Cerebellar nuclear complex (tissue), 1 donor: ENCODE measurements around the gene PERM1.
"Not testable (repeated sequence)": the region's sequence is repeated elsewhere in the genome, so short reads cannot be mapped to it uniquely, and the experiment has no call there.

Experiments
- DNase-seq, 2 experiments: peaks; one replicate each; lab custom pipeline; 2025; lab: John Stamatoyannopoulos, UW

PERM1 gene

GRCh38 chr1:946811-947210, 35.1 kb downstream of the PERM1 start:
- not testable (repeated sequence) for DNase-seq

DNA sequence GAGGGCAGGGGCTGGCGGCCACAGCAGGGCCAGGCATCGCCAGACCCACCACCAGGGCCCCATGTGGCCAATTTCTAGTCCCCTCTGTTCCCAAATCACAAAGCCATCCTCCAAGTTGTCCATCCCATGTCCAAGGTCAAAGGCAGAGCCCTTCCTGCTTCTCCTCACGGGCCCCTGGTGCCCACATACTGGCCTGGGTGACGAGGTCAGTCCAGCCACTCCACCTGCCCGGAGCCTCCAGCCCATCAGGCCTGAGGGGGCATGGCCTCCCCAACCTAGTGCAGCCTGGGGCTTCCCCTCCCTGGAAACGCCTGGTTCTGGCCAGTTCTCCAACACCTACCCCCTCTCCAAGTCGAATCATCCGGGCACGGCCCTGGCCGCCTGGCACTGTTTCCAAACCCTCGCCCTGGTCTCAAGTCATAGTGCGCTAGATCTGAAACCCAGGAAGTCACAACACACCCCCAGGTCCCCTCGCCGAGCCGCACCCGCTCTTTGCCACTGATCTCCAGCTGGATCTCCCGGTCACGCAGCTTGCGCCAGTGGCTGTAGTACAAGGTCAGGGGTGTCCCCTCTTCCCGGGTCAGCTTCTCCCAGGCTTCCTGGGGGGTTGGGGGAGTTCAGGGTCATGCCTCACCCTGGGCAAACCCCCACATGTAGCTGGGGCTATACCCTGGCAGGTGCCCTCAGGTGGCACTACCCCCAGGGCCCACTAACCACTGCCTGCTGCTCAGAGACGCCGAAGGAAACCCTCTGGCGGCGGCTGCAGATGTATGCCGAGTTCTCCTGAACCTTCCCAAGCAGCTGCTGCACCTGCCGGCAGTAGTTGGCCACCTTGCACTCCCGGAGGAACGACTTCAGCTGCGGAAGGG, 36.0 kb downstream of the PERM1 start:
- DNase-seq, result no peak

DNA sequence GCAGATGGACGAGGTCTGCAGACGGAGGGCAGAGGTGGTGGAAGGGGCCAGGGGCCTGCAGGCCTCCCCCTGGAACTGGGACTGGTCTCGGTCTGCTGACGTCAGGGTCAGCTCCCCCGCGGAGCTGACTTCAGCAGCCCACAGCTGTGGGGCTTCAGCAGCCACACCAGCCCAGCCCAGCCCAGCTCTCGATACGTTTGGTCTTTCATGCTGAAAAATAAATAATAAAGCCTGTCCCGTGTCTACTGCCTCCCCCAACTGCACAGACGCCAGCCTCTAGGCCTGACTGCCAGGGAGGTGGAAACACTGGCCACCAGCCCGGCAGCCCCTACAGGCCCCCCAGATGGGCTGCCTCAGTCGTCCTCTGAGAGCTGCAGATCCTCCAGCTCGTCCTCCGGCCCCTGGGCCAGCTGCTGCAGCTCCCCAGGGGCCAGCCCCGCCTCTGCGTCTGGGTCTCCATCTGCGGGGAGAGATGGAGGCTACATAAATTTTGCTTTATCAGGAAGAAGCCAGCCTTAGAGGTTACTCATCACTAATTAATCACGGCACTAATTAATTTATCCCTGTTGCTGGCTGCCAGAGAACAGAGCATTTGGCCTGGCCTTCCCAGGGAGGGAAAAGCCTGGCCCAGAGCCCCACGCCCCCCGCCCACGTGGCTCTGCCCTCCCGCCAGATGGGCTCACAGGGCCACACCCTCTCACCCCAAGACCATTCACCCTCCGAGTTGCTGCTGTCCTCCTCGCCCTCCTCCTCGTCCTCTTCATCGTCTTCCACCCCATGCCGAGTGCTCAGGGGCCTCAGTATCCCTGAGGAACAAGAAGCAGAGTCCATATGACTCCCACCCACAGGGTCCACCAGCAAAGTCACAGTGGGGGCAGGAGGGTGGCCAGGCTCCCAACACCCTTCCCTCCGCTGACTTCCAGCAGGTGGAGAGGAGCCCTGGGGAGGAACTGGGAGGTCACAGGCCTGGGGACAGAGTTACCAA, 37.3 kb downstream of the PERM1 start:
- DNase-seq, result no peak

GRCh38 chr1:943545-944340, 38.1 kb downstream of the PERM1 start:
- no peak for DNase-seq

DNA sequence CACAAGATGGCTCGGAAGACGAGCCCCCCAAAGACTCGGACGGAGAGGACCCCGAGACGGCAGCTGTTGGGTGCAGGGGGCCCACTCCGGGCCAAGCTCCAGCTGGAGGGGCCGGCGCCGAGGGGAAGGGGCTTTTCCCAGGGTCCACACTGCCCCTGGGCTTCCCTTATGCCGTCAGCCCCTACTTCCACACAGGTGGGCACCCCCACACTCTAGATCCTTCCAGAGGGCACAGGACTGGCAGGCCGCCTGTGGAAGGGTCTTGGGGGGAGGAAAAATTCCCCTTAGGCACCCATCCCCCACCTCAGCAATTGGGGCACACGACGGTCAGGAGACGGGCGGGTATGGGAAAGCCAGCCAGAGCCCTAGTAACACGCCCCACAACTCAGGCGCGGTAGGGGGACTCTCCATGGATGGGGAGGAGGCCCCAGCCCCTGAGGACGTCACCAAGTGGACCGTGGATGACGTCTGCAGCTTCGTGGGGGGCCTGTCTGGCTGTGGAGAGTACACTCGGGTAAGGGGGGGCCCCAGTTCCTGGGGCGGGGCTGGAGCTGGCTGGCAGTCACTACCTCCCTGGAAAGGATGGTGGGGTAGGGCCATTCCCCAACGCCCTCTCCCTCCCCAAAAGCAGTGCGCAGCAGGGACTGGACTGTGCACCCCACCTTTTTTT, 38.9 kb downstream of the PERM1 start:
- no peak for DNase-seq

DNA sequence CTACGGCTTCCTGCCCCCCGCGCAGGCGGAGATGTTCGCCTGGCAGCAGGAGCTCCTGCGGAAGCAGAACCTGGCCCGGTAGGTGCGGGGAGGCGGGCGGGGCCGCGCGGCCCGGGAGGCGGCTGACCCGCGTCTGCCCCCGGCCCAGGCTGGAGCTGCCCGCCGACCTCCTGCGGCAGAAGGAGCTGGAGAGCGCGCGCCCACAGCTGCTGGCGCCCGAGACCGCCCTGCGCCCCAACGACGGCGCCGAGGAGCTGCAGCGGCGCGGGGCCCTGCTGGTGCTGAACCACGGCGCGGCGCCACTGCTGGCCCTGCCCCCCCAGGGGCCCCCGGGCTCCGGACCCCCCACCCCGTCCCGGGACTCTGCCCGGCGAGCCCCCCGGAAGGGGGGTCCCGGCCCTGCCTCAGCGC, 39.5 kb downstream of the PERM1 start:
- no peak for DNase-seq

GRCh38 chr1:941588-942383, 40.1 kb downstream of the PERM1 start:
- no peak for DNase-seq

GRCh38 chr1:941015-941587, 40.8 kb downstream of the PERM1 start:
- no peak for DNase-seq

DNA sequence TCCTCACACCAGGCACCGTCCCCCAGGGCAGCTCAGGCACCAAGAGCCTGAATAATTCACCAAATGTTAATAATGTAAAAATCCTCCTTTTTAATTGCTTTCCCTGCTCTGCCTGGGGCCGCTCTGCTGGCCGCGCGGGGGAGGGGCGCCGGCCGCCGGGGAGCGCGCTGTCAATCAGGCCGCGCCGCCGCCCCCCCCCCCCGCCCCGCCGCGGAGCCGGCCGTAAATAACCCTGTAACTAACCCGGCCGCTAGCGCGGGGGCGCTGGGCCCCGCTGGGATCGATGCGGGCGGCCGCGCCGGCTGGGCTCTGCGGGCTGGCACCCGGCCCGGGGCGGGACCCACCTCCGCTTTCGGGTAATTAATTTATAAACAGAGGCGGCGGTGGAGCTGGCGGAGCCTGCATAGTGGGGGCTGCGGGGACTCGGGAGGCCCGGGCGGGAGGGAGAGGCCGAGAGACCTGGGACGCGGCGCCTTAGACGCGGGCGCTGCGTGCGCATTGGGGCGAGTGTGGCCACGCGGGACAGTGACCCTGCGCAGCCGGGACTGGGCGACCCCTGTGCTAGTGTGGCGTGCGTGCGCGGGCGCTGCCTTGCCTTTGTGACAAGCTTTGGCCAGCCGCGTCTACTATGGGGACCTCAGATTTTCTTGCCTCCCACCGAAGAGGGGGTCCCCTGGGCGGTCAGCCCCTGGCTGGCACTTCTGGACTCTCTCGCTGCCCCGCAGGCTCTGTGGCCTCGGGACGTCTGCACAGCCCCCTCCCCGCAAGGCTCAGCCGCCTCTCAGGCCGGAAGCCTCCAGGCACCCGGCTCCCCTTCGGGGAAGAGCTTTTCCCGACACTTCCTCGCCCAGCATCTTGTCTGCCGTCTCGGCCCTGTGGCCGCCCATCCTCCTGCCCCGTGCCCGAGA, 41.5 kb downstream of the PERM1 start:
- DNase-seq, result no peak

DNA sequence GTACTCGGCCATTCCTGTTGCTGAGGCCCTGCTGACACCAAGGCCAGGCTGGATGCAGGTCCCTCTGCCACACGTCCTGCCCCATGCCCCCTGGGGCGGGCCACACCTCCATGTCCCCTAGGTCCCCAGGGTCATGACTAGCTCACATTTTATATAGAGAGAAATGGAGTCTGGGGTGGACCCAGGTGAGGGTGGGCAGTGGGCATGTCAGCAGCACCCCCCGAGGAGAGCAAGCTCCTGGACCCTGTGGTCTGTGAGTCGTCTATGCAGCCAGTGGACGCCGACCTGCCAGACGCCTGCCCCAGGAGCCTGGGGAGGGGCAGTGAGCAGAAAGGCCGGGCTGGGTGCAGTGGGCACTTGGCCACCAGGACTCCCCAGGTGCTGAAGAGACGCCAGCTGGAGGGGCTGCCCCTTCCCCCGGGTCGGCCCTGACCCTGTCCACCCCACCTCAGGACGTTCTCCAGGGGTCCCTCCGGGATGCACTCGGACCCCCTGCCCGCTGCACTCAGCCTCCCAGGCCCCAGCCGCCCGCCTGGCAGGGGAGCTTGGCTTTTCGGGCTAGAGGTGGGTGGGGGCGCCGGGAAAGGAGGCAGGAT, 42.3 kb downstream of the PERM1 start:
- DNase-seq, result no peak

DNA sequence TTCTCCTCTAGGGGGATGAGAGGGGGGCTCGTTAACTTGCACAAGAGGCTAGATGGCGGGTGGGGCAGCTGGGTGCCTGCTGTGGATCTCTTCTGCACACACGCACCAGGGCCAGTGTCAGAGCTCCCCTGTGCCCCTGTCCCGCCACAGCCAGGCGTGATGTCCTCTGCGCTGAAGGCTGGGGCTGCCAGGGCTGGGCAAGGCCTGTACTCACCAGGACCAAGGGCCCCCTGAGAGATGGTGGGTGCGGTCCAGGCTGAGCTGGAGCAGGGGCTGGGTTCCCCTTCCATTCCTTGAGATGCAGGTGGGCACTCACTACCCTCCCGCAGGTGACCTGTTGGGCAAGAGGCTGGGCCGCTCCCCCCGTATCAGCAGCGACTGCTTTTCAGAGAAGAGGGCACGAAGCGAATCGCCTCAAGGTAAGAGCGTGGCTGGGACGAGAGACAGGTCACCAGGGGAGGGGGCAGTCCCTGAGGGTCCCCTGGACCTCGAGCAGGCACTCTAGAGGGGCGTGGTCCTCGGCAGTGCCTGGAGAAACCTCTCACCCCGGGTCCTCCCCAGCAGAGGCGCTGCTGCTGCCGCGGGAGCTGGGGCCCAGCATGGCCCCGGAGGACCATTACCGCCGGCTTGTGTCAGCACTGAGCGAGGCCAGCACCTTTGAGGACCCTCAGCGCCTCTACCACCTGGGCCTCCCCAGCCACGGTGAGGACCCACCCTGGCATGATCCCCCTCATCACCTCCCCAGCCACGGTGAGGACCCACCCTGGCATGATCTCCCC, 43.0 kb downstream of the PERM1 start:
- DNase-seq, result no peak

- DNase-seq, result no peak
Measured at GRCh38 chr1:938088-938683, 43.7 kb downstream of the PERM1 start.

- DNase-seq, result no peak
Measured at GRCh38 chr1:937521-937920, 44.4 kb downstream of the PERM1 start.

DNA sequence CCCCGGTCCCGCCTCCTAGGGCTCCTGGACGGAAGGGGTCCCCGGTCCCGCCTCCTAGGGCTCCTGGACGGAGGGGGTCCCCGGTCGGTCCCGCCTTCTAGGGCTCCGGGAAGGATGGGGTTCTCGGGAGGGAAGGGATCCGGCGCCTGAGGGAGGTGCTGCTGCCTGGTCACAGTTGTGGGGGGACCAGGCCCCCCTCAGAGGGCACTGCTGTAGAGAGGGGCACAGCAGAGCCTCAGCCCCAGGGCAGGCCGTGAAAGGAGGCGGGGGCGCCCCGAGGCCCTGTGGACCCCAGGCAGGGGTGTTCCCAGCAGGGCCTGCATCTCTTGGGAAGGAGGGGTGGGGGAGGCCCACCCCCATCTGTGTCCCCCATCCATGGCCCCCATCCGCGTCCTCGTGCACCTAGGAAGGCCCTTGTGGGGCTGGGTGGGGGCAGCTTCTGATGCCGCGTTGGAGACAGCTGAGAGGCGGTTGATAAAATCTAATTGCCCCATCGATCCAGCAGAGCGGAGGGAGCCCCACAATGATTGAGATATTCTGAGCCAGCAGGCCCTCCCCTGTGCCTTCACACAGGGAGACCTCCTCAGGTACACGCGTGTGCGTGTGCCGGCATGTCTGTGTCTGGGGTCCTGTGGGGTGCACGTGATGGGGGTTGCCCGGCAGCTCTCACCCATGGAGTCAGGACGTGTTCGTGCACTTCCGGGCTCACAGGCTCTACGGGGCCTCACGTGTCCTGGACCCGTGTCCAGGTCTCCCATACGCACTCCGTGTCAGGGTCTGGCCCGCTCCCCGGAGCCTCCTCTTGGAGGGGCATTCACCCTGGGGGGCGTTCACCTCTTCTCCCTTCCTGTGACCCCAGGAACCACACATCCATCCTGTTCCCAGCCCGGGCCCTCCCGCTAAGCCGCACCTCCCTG, 45.3 kb downstream of the PERM1 start:
- DNase-seq, result no peak

DNA sequence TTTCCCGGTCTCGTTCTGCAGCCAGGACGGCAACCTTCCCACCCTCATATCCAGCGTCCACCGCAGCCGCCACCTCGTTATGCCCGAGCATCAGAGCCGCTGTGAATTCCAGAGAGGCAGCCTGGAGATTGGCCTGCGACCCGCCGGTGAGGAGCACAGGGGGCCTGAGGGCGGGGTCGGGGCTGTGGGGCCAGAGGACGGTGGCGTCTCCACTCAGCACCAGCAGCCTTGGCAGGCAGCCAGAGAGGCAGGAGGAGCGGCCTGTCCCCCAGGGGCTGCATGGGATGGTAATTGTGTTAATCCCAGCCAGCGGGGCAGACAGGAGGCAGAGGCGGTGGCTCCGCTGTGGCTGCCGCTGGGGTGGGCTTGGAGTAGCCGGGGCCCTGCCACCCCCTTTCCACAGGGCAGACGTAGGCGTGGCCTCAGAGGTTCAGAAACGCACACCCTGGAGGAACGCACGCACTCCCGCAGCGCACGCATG, 46.1 kb downstream of the PERM1 start:
- DNase-seq, result no peak
